ENCODE results near the gene KRT75.

Gene KRT75

GRCh38 chr12:52439420-52439819 lies 5.2 kb upstream of the KRT75 start:
- DNase-seq = no peak

- no peak for DNase-seq
Observed at GRCh38 chr12:52438305-52439301, 4.4 kb upstream of the KRT75 start.

GRCh38 chr12:52437508-52437907 lies 3.3 kb upstream of the KRT75 start:
- DNase-seq = no peak

- DNase-seq = no peak
Observed at GRCh38 chr12:52436828-52437474, 2.8 kb upstream of the KRT75 start.

- no peak for DNase-seq
Observed at GRCh38 chr12:52436000-52436827, 2.0 kb upstream of the KRT75 start.

GRCh38 chr12:52435659-52435999 lies 1.5 kb upstream of the KRT75 start:
- DNase-seq = no peak

- DNase-seq = no peak
Observed at GRCh38 chr12:52434760-52435530, 774 bp upstream of the KRT75 start.

GRCh38 chr12:52433501-52434080 lies 580 bp downstream of the KRT75 start:
- no peak for DNase-seq

- DNase-seq = no peak
Observed at GRCh38 chr12:52432559-52433207, 1.5 kb downstream of the KRT75 start.

GRCh38 chr12:52428121-52428520 lies 6.0 kb downstream of the KRT75 start:
- DNase-seq = no peak

GRCh38 chr12:52427083-52427482 lies 7.1 kb downstream of the KRT75 start:
- DNase-seq = no peak

GRCh38 chr12:52426034-52426433 lies 8.1 kb downstream of the KRT75 start:
- DNase-seq = no peak

GRCh38 chr12:52425466-52425865 lies 8.7 kb downstream of the KRT75 start:
- no peak for DNase-seq

- DNase-seq = no peak
Observed at GRCh38 chr12:52423661-52424500, 10.3 kb downstream of the KRT75 start.

- no peak for DNase-seq
Observed at GRCh38 chr12:52423035-52423434, 11.1 kb downstream of the KRT75 start.

GRCh38 chr12:52419656-52420055 lies 14.5 kb downstream of the KRT75 start:
- DNase-seq = no peak

GRCh38 chr12:52418576-52419110 lies 15.5 kb downstream of the KRT75 start:
- DNase-seq = no peak

GRCh38 chr12:52417740-52418139 lies 16.4 kb downstream of the KRT75 start:
- no peak for DNase-seq

GRCh38 chr12:52416795-52417194 lies 17.4 kb downstream of the KRT75 start:
- no peak for DNase-seq
